Measurements from ENCODE around the gene HSBP1.
A peak's percentile ranks its signal among the peaks of the same experiment; 100 is the strongest.

The HSBP1 gene

DNA sequence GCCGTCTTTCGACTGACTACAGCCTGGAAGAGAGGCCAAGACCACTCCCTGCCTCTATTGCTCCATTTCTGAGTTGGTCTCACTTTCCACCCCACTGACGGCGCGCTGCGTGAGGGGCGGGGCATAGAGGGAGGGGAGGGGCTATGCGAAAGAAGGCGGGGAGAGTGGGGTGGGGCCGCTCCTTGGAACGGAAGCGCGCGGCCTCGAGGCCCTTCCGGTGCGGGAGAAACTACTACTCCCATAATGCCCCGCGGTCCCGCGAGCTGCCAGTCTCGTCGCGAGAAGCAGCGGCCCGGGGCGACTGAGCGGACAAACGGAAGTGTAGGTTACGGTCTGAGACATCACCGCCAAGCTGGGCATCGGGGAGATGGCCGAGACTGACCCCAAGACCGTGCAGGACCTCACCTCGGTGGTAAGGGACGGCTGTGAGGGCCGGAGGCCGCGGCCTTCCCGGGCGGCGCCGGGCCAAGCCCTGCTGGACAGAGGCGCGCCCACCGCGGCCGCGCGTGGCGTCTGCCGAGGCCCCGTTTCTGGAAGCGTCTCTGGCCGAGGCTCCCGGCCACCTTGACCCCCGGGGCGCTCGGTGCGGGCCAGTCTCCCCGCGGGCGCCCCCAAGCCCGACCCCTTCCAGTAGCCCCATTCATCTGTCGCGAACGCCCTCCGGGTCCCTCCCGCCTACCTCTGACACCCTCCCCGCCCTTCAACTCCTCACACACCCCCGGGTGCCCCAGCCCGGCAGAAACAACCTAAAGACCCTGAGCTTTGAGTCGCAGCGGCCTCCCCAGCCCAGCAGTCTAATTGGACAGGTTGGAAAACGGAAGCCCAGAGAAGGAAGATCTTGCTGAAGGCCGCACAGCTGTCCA lies at the start of gene HSBP1:
TSS of gene HSBP1 (plus strand) at position 269 of the 863 bp plus-strand sequence. CDS start at position 368, 99 bp downstream.
- TF ChIP-seq ZNF274 (IDR thresholded peaks at IDR 0.05; ENCODE audit: low read depth, low read length), result no peak
- H3K4me3 ChIP-seq (ENCODE audit: low read length), result peak within 1 kb of the TSS; percentile 85

DNA sequence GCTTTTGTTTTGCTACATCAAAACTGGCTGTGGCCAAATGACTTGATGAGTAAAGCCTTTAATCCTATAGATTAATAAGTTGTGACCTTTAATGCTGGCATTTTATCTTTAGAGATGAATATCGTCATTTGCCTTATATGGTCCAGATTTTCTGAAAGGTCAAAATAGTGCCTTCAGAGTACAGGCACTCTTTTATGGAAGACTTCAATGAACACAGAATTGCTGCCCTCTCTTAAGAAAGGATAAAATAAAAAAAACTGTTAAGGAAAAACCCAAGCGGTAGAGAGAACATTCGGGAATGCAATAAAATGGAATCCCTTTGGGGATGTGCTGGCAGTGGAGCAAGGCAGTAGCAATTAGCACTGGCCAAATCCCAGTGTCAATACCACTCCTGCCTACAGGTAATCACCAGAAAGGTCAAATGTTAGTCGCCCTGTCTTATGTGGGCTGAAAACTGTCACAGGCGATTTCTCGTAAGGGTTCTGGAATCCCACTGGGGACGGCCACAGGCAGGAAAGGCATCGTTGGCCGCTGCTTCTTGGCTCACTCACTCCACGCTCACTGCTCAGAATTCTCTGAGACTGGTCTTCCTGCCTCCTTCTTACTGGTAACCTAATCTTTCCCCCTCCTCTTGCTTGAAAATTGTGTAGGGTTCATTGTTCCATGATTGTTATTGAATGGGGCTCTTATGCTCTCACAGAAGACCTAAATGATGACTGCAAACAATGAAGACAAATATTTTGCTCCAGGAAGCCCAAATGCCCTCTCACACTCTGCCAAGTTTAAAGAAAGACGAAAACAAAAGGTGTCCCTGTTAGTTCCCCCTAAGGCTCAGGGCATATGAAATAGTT lies 45.4 kb upstream of the HSBP1 start:
- TF ChIP-seq ZNF274 (IDR thresholded peaks at IDR 0.05; ENCODE audit: low read depth, low read length), result no peak
- H3K4me3 ChIP-seq (ENCODE audit: low read length), result no peak overlapping the region

GRCh38 chr16:83762992-83763358 lies 44.8 kb upstream of the HSBP1 start:
- H3K4me3 ChIP-seq (ENCODE audit: low read length), result no peak overlapping the region
- no peak for TF ChIP-seq ZNF274 (IDR thresholded peaks at IDR 0.05; ENCODE audit: low read depth, low read length)

DNA sequence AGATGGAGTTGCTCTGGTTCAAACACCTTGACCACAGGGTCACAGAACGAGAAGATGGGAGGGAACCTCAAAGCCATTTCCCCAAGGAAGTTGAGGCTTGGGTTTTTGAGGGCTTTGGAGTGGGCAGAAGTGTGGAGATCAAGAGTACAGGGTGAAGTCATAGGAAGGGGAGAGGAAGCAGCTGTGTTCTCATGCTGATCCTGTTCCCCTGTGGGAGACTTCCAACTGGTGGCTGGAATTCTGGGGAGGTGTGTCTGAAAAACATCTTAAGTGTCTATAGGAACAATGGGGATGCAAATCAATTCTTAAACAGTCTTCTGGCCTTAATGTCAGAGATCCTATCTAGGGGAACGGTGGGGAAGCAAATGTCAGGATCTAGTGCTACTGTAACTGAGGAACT lies 38.8 kb upstream of the HSBP1 start:
- no peak overlapping the region for H3K4me3 ChIP-seq (ENCODE audit: low read length)

DNA sequence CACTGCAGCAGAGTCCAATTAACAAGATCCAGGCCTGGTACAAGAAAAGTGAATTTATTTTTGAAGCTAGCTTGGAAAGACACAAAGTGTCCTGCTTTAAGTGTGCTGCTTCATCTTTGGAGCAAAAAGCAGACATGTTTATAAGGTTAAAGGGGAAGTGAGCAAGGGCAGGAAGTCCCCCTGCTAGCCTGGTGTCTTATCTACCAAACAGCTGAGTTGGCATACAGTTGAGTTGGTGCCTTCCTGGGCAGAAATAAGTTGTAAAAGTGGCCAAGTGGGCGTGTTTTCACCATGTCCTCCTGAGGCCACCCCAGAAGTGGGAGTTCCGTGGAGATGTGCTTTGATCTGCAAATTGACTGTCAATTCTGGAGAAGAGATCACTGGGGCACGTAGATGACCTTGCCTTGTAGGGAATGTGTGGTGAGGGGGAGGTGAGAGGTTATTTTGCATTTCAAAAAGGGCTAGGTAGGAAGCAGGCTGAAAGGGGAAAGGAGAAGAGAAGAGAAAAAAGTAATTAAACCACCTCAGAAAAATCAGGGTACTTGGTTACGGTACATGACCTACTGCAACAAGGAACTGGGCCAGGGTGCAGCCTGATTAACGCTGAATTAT lies 38.3 kb upstream of the HSBP1 start:
- no peak for TF ChIP-seq ZNF274 (IDR thresholded peaks at IDR 0.05; ENCODE audit: low read depth, low read length)
- H3K4me3 ChIP-seq (ENCODE audit: low read length), result no peak overlapping the region

More for the DNA sequence above, 38.8 kb upstream of the HSBP1 start:
- no peak for TF ChIP-seq ZNF274 (IDR thresholded peaks at IDR 0.05; ENCODE audit: low read depth, low read length)

DNA sequence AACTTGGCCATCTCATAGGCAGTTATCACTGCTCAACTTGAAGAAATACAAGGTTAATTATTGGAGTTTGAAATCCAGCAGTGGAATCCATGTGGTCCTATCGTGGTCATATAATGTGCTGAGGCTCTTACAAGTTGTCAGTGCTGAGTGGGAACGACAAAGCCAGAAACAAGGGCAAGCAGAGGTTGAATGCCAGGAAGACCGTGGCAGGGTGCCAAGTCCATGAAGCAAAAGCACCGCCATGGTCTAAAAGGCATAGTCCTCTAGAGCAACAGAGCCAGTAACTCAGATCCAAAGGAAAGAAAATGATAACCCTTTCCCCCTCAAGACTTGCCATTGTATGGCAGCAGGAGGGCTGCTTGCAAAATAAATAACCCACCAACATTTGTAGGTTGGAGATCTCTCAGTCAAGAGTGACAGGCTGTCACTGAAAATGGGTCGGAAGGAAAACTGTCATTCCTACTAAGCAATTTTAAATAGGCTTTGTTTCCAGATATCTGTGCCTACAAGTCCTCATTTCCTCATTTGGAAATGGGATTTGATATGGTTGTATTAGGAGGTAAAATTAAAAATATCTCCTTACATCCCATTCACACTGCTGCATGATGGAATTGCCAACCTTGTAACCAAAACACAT lies 36.4 kb upstream of the HSBP1 start:
- no peak for TF ChIP-seq ZNF274 (IDR thresholded peaks at IDR 0.05; ENCODE audit: low read depth, low read length)

DNA sequence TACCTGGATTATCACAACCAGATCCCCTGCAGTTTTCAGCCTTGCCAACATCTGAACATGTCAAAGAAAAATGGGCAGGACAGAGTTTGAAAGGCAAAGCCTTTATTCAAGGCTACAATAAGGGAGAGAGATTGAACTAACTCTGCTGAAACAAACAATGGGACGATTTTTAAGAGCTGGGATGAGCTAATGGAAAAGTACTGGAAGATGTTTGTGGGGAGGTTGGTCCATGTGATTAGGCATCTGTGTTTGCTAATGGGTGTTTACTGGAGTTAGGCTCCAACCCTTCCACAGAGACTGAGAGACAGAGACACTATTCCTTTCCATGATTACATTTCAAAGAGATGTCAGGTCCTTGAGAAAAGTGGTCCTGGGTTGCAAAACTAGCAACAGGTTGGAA lies 35.0 kb upstream of the HSBP1 start:
- H3K4me3 ChIP-seq (ENCODE audit: low read length), result no peak overlapping the region
- no peak for TF ChIP-seq ZNF274 (IDR thresholded peaks at IDR 0.05; ENCODE audit: low read depth, low read length)

More for the DNA sequence above, 36.4 kb upstream of the HSBP1 start:
- no peak overlapping the region for H3K4me3 ChIP-seq (ENCODE audit: low read length)

DNA sequence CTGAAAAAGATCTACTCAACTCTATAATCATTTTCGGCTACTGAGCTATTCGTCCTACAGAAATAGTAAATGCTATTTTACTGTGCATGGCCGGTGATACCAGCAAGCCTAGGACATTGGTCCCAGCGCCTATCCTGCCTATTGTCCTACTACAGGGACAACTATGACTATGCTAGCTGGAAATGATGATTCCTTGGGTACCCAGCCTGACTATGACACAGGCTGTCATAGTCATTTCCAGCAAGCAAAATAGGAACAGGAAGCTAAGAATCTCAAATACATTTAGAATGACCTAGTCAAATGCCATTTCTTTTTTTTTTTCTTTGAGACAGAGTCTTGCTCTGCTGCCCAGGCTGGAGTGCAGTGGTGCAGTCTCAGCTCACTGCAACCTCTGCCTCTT lies 33.7 kb upstream of the HSBP1 start:
- H3K4me3 ChIP-seq (ENCODE audit: low read length), result no peak overlapping the region
- no peak for TF ChIP-seq ZNF274 (IDR thresholded peaks at IDR 0.05; ENCODE audit: low read depth, low read length)

DNA sequence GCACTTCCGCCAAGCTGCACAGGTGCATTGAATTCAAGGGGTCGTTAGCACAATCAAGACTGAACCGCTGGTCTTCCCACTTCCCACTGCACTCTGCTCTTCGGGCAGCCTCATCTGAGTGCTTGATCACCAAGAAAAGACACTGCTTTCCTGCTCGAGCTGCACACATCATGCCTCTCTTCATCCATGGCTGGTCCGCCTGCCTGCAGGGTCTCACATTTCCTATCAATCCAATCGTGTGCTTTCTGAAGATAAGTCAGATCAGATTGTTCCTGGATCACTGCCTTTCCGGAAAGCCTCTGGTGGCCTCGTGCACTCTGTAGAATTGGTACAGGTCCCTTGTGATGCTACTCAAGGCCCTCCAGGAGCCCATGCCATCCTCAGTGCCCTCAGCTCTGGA lies 30.8 kb upstream of the HSBP1 start:
- TF ChIP-seq ZNF274 (IDR thresholded peaks at IDR 0.05; ENCODE audit: low read depth, low read length), result no peak
- no peak overlapping the region for H3K4me3 ChIP-seq (ENCODE audit: low read length)

- TF ChIP-seq ZNF274 (IDR thresholded peaks at IDR 0.05; ENCODE audit: low read depth, low read length), result no peak
- no peak overlapping the region for H3K4me3 ChIP-seq (ENCODE audit: low read length)
Observed at GRCh38 chr16:83779886-83780285, 27.9 kb upstream of the HSBP1 start.

DNA sequence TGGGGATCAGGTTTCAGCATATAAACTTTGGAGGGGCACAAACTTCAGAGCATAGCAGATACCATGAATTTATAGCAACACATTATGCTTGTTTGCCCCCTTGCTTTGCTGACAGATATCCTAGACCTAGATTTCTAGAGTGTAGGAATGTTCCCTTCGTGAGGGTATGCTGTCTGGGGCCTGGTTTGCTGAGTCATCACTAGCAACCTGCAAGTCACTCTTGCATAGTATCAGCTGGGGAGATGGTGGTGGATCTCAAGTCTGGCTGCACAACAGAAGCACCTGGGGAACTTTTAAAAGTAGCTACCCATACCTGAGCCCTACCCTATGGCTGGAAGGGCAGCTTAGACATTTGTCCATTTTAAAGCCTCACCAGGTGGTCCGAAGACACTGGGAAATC lies 22.3 kb upstream of the HSBP1 start:
- no peak for TF ChIP-seq ZNF274 (IDR thresholded peaks at IDR 0.05; ENCODE audit: low read depth, low read length)
- H3K4me3 ChIP-seq (ENCODE audit: low read length), result no peak overlapping the region

DNA sequence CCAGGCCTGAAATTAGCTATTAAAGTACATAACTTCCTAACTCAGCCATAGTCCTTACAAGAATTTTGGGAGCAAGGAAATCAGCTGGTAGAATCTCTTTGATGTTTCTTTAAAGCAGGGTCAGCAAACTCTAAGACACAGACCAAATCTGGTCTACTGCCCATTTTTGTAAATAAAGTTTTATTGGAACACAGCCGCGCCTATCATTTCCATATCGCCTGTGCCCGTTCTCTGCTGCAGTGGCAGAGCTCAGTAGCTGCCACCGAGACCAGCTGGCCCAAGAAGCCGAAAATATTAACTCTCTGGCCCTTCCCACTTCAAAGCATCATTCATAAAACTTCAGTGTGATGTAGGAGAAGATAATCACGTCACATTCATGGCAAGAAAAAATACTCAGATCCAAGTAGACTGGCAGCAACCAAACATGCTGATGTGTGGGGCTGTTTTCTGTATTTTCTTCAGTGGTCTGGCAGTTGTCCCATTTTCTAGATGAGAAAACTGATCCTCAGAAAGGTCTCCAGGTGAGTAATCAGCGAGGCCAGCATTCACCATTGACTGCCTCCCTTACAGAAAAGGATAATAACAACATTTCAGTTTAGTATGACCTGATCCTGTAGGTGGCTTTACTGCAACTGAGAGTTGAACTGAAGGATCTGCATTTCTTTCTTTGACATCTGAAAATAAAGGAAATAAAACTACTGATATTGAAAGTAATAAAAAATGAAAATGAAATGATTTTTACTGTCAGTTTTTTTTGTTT lies 18.0 kb upstream of the HSBP1 start:
- TF ChIP-seq ZNF274 (IDR thresholded peaks at IDR 0.05; ENCODE audit: low read depth, low read length), result no peak
- H3K4me3 ChIP-seq (ENCODE audit: low read length), result no peak overlapping the region

DNA sequence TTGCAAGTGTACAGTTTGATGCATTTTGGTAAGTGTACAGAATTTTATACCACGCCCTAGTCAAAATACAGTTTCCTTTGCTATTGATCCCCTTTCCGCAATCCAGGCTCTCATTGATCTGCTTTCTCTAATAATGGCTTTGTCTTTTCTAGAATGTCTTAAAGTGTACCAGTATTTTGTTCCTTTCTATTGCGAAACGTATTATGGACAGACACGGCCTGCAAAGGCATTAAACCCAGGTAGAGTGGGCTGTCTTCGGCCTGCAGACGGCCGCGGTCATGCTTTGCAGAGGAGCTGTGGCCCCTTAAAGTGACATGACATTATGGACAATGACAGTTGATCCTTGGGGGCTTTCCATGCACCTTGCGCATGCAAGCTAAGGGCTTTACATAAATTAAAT lies 15.9 kb upstream of the HSBP1 start:
- H3K4me3 ChIP-seq (ENCODE audit: low read length), result no peak overlapping the region
- TF ChIP-seq ZNF274 (IDR thresholded peaks at IDR 0.05; ENCODE audit: low read depth, low read length), result no peak

Measured in GM08714 (cell line).